ENCODE measurements around the gene CST9L.

Gene CST9L

DNA sequence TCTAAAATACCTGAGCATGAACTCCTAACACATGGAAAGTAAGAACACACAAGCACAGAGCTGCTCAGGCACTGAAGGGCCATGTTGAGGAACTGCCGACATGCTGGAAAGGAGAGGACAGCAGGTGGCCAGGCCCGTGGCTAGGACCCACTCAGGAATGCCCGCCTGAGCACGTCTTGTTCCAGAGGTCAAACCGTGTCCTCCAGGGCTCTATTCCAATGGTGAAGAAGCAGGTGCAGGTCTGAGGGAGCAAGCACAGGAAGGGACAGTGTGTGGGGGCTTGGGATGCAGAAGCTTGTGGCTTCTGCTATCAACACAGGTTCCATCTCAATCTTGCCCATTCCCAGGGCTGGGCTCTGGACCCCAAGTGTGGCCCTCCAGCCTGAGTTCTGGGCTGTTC, 20.7 kb downstream of the CST9L start:
- no peak for DNase-seq (ENCODE audit: low read depth in 2 of 2)

GRCh38 chr20:23546435-23547144, 21.7 kb downstream of the CST9L start:
- DNase-seq (ENCODE audit: low read depth in 2 of 2), result no peak

GRCh38 chr20:23544133-23544532, 24.2 kb downstream of the CST9L start:
- no peak for DNase-seq (ENCODE audit: low read depth in 2 of 2)

DNA sequence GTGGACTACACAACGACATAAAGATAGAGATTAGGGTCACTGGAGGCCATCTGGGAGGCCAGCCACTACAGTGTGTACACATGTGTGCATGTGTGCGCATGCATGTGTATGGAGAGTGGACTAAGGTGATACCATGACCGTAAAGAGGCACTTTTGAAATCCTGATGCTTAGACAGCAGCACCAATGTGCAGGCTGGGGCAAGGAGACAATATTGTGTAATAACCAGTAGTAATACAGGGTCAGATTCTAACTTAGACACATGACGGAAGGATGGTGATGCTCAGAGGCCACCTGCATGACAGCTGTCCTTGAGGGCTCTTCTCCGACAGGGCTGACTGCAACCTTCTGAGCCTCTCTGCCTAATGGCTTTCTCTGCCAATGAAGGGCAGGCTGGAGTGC, 25.5 kb downstream of the CST9L start:
- no peak for DNase-seq (ENCODE audit: low read depth in 2 of 2)

DNA sequence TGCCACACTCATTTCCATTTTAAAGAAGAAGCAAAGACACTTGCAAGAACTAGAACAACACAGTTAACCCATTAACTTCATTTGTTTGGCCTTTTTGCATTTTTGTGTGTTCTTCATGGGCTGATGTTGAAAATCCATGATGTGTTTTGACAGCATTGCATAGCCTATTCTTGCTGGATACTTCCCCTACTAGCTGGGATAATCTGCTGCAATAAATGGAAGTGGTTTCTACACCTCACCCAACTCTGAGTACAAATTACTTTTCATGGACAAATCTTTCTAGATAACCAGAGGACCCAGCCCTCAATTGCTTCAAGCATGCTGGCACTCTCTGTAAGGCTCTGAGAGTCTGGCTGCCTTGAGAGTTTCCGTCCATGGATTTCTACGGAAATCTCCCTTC, 26.5 kb downstream of the CST9L start:
- DNase-seq (ENCODE audit: low read depth in 2 of 2), result no peak

DNA sequence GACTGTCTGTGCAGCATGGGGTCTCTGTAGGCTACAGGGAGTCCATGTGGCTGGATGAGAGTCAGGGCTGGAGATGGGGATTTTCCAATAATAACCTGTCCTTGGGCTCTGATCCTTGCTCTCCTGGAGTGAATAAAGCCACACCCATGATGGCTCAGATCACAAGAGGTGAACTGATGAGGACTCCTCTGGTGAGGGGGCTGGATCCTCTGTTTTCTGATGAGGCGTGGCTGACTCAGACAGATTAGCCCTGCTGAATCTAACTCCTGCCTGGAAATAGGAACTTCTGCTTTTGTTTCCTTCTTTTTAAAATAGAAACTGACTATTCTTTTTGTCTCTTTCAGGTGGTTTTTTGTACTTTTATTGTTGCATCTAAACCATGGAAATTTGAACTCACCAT, 27.0 kb downstream of the CST9L start:
- no peak for DNase-seq (ENCODE audit: low read depth in 2 of 2)

GRCh38 chr20:23540624-23541023, 27.7 kb downstream of the CST9L start:
- DNase-seq (ENCODE audit: low read depth in 2 of 2), result no peak

GRCh38 chr20:23537030-23537429, 31.3 kb downstream of the CST9L start:
- DNase-seq (ENCODE audit: low read depth in 2 of 2), result no peak

- no peak for DNase-seq (ENCODE audit: low read depth in 2 of 2)
Observed at GRCh38 chr20:23536328-23536974, 31.8 kb downstream of the CST9L start.

DNA sequence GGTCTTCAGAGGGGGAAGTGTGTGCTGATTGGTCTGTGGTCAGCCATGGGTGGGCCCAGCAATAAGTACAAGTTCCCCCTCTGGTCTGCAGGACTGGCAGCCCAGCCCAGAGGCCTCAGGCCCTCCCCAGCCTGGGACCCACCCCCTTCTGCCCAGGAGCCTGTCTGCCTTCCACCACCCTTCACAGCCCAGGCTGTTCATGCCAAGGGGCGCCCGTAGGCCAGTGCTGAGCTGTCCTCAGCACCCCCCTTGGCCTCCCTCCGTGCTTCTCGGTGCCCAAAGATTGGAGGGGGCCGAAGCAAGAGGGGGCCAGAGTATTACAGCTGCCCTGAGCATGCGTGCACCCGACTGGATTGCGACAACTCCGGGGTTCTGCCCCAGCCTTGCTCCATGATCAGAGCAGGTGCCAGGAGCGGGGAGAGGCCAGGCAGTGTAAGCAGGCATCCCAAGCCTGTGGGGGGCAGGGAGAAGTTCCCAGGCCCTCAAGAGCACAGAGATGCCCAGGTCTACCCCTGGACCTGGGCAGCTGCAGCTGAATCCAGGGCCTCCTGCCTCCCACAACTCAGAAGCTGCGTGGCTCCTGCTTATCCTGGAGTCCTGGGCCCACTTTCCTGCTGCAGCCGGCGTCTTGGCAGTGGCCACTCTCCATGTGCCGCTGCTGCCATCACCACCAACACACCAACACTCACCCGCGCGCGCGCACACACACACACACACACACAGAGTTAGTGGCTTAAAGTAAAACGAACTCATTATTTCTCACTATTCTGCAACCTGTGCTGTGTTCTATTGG, 33.3 kb downstream of the CST9L start:
- DNase-seq (ENCODE audit: low read depth in 2 of 2), result no peak

GRCh38 chr20:23533161-23533560, 35.1 kb downstream of the CST9L start:
- no peak for DNase-seq (ENCODE audit: low read depth in 2 of 2)

- no peak for DNase-seq (ENCODE audit: low read depth in 2 of 2)
Observed at GRCh38 chr20:23532533-23532932, 35.8 kb downstream of the CST9L start.

DNA sequence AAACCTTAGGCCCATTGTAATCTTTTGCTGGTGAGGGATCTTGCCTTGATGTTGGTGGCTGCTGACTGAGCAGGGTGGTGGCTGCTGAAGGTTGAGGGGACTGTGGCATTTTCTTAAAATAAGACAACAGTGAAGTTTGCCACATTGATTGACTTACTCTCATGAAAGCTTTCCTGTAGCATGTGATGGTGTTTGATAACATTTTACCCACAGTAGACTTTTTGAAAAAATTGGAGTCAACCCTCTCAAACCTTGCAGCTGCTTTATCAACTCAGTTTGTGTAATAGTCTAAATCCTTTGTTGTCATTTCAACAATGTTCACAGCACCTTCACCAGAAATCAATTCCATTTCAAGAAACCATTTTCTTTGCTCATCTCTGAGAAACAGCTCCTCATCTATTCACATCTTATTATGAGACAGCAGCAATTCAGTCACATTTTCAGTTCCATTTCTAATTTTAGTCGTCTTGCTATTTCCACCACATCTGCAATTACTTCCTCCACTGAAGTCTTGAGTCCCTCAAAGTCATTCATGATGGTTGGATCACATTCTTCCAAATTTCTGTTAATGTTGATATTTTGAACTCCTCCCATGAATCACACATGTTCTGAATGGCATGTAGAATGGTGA, 37.2 kb downstream of the CST9L start:
- DNase-seq (ENCODE audit: low read depth in 2 of 2), result no peak

GRCh38 chr20:23528867-23529431, 39.3 kb downstream of the CST9L start:
- DNase-seq (ENCODE audit: low read depth in 2 of 2), result no peak

GRCh38 chr20:23526850-23527249, 41.4 kb downstream of the CST9L start:
- no peak for DNase-seq (ENCODE audit: low read depth in 2 of 2)

DNA sequence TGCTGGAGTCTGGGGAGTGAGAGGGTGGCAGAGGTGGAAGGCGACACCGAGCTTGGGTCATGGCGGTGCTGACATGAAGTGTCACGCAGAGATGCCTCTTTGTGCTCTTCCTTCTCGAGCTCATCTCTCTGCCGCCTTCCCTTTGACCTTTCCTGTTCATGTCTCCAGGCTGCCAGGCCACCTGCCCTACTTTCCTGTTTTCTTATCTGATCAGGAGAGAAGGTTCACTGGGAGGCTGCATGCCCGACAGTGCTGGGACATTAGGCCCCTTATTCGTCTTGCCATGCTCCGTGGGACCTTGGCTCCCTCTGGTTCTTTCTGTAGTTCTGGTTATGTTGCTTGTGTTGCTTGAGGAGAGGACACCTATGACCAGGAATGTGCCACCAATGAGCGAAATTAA, 44.1 kb downstream of the CST9L start:
- no peak for DNase-seq (ENCODE audit: low read depth in 2 of 2)

GRCh38 chr20:23520185-23520584, 48.1 kb downstream of the CST9L start:
- DNase-seq (ENCODE audit: low read depth in 2 of 2), result no peak

- no peak for DNase-seq (ENCODE audit: low read depth in 2 of 2)
Observed at GRCh38 chr20:23519556-23519955, 48.7 kb downstream of the CST9L start.

DNA sequence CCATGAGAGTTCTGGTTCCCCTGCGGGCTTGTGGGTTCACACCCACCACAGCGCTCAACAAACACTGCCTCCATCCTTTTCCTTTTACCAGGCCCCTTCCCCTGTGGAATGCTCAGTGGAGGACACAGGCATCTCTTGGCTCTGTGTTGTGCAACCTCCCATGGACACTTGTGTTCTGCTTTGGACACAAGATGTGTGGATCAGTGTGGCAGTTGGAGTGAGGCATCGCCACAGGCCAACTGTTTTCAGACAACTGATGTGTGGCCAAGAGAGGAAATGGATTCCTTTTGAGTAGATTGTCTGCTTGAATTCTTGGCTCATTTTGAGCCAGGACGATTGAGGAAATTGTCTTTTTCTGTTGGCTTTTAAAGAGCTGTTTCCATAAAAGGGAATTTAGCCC, 50.6 kb downstream of the CST9L start:
- DNase-seq (ENCODE audit: low read depth in 2 of 2), result no peak

- DNase-seq (ENCODE audit: low read depth in 2 of 2), result no peak
Observed at GRCh38 chr20:23515250-23515939, 52.9 kb downstream of the CST9L start.

- no peak for DNase-seq (ENCODE audit: low read depth in 2 of 2)
Observed at GRCh38 chr20:23514848-23515247, 53.4 kb downstream of the CST9L start.

Data from fibroblast of skin of left quadriceps (primary cell).